GM12873 (cell line): Measurements from ENCODE around the gene KAT2B.
A peak's percentile ranks its signal among the peaks of the same experiment; 100 is the strongest.

Experiments
- TF ChIP-seq, protein P1 (sequence below): IDR thresholded peaks from 2 replicates; pipeline ENCODE4 v1.5.1; 2012; ENCODE audit warnings: low read depth, mild to moderate bottlenecking, moderate library complexity, low read length, control low read depth; ENCODE audit not compliant: insufficient read depth; ENCODE audit errors: missing control alignments

Gene KAT2B

DNA sequence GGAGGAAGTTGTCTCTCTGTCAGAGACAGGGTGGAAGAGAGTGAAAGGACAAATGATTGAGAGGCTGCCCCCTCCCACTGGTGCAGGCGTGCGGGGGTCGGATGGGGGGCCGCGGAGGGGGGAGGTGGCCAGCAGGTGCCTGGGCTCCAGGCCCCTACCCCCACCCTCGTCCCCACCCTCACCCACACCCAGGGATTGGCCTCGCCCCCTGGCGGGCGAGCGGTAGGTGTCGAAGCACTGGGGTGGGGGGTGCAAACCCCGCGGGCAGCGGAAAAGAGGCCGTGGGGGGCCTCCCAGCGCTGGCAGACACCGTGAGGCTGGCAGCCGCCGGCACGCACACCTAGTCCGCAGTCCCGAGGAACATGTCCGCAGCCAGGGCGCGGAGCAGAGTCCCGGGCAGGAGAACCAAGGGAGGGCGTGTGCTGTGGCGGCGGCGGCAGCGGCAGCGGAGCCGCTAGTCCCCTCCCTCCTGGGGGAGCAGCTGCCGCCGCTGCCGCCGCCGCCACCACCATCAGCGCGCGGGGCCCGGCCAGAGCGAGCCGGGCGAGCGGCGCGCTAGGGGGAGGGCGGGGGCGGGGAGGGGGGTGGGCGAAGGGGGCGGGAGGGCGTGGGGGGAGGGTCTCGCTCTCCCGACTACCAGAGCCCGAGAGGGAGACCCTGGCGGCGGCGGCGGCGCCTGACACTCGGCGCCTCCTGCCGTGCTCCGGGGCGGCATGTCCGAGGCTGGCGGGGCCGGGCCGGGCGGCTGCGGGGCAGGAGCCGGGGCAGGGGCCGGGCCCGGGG is at the start of gene KAT2B:
Gene KAT2B (plus strand): TSS at position 682 of the 783 bp plus-strand sequence. CDS start 32 bp downstream, at position 714.
- TF ChIP-seq, protein P1, sequence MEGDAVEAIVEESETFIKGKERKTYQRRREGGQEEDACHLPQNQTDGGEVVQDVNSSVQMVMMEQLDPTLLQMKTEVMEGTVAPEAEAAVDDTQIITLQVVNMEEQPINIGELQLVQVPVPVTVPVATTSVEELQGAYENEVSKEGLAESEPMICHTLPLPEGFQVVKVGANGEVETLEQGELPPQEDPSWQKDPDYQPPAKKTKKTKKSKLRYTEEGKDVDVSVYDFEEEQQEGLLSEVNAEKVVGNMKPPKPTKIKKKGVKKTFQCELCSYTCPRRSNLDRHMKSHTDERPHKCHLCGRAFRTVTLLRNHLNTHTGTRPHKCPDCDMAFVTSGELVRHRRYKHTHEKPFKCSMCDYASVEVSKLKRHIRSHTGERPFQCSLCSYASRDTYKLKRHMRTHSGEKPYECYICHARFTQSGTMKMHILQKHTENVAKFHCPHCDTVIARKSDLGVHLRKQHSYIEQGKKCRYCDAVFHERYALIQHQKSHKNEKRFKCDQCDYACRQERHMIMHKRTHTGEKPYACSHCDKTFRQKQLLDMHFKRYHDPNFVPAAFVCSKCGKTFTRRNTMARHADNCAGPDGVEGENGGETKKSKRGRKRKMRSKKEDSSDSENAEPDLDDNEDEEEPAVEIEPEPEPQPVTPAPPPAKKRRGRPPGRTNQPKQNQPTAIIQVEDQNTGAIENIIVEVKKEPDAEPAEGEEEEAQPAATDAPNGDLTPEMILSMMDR: peak; percentile 65

DNA sequence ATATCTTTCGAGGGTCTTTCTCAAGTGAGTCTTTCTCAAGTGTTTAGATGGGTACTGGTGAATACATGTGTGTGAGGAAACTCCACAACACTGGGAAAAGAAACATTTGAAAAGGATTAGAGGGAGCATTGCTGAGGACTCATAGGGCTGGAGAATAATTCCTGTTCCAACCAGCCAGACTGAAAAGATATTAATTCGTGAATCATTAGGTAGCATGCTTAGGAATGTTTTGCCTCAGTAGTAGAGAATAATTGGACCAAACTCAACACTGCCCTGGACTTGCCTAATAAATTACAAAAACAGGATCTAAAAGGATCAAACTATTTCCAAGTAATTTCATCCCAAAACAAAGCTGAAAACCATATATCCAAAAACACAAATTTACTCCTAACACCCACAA is 45.5 kb upstream of the KAT2B start:
- TF ChIP-seq, protein P1: no peak

DNA sequence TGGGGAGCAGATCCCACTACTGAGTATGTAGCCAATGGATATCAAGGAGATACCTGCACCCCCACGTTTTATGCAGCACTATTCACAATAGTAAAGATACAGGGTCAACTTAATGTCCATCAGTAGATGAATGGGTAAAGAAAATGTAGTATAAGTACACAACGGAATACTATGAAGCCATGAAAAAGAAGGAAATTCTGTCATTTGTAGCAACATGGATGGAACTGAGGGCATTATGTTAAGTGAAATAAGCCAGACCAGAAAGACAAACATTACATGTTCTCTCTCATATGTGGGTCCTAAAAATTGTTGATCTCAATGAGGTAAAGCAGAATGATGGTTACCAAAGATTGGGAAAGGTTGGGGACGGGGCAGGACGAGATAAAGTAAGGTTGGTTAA is 42.7 kb upstream of the KAT2B start:
- TF ChIP-seq, protein P1: no peak

DNA sequence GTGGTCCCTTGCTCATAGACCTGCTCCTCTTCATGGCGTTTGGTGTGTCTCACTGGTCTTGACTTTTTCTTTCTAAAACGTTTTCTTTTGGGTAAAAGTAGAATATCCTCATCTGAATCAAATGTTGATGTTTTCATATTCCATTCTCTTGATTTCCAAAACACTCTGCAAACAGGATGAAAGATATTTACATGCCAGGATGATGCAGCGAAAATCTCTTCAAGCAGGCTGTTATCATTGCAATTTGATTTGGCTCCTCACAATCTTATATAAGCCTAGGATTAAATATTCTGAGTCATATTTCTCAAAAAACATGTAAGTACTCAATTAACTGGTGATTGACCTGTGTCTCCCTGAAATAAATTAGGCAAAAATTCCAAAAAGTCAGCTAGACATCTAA is 38.3 kb upstream of the KAT2B start:
- TF ChIP-seq, protein P1: no peak

DNA sequence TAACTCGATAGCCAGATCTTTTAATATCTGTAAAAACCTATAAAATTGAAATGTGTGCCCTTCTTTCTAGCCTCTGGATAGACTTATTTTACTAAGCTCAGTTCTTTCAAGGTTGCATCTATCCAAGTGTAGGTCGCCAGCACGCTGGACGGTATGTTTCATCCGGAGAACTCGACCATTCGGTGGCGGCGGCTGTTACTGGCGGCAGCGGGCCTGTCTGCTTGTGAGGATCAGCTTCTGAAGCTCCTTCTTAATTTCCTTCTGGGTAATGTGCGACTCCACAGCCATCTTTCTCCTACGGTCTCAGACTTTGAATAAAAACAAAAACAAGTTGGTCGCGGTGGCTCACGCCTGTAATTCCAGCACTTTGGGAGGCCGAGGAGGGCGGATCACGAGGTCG is 32.3 kb upstream of the KAT2B start:
- TF ChIP-seq, protein P1: no peak

DNA sequence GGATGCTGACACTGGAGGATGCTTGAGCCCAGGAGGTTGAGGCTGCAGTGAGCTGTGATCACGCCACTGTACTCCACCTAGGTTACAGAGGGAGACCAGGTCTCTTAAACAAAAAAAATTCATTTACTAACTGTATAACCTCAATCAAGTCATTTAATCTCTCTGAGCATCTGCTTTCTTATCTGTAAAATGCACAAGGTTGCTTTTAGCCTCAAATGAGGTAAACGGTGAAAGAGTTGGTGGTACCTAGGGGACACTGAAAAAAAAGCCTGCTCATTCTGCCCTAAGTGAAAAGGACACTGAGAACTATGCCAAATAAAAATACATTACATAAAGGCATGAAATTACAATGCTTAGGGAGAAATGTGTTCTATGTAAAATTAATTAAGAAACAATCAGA is 31.6 kb upstream of the KAT2B start:
- TF ChIP-seq, protein P1: no peak

DNA sequence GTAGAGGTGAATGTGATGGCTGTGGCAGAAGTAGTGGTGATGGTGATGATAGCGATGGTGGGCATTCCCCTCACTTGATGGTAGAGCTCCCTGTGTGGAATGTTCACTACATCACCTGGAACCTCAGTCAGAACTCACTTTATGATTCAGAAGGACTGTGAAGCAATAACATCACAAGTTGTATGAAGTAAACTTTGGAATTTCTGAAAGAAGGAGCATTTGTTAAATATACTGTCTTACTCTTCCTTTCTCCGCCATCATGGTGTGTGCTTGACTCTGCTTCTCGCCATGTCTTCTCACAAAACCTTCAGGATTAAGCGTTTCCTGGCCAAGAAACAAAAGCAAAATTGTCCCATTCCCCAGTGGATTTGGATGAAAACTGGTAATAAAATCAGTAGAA is 28.1 kb upstream of the KAT2B start, which contains the start of gene PP2D1:
Gene PP2D1 (minus strand): TSS at position 101 of the 400 bp plus-strand sequence. CDS start 192 bp downstream, outside the sequence.
- TF ChIP-seq, protein P1: no peak
